NK-92 treated with Interleukin-12 subunit alpha and Interleukin-12 subunit beta, amount 100 ng/mL, for 24 hours (cell line): ENCODE results near the gene NOS3.
"Not testable (repeated sequence)": the region's sequence is repeated elsewhere in the genome, so short reads cannot be mapped to it uniquely, and the experiment has no call there.

Experiments used
- DNase-seq: peaks from one replicate; lab custom pipeline; 2025; lab: John Stamatoyannopoulos, UW

Gene NOS3

GRCh38 chr7:151000897-151001495 lies 10.2 kb downstream of the NOS3 start:
- DNase-seq = no peak

DNA sequence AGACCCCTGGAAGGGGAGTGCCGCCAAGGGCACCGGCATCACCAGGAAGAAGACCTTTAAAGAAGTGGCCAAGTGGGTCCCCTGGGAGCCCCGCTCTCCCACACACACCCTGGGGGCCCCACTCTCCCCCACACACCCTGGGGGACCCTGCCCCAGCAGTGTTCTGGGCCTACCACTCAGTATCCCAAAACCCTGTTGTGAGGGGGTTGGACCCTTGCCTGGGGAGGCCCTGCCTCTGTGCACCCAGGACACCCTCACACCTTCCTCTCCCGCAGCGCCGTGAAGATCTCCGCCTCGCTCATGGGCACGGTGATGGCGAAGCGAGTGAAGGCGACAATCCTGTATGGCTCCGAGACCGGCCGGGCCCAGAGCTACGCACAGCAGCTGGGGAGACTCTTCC lies 10.7 kb downstream of the NOS3 start:
- DNase-seq = no peak

- DNase-seq = no peak
Measured at GRCh38 chr7:151003572-151003971, 12.8 kb downstream of the NOS3 start.

- DNase-seq = no peak
Measured at GRCh38 chr7:151005566-151005965, 14.7 kb downstream of the NOS3 start.

DNA sequence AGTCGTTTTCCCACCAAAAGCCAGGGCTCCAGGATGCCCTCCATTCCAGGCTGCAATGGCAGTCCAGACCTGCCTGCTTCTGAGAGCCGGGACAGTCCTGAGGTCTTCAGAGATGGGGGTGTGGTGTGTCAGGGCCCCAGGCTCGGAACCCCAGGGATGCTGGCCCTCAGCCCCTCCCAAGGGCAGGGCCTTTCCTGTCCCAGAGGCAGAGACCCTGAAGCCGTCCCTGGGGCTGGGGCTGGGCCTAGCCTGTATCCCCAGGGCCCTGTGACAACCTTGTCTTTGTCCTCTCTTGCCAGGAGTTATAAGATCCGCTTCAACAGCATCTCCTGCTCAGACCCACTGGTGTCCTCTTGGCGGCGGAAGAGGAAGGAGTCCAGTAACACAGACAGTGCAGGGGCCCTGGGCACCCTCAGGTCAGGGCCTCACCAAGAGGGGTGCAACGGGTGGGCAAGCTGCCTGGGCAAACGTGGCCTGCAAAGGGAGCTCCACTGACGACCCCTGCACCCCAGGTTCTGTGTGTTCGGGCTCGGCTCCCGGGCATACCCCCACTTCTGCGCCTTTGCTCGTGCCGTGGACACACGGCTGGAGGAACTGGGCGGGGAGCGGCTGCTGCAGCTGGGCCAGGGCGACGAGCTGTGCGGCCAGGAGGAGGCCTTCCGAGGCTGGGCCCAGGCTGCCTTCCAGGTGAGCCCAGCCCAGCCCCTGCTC lies 15.9 kb downstream of the NOS3 start:
- no peak for DNase-seq

DNA sequence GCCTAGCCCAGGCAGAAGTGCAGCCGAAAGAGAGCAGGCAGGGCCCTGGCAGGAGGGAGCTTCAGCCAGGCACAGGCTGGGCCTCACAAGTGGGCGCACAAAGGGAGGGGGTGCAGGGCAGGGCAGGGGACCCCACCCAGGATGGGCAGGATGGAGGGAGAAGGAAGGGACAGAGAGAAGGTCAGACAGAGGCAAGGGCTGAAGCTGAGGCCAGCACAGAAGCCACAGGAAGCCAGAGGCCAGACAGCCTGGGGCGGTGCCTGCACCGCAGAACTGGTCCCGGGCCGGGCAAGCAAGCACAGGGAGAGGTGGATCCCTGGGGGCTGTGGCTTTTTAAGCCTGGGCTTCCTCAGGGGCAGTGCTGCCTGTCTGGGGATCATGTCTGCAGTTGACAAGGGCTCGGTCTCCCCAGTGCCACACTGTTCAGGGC lies 16.7 kb downstream of the NOS3 start:
- DNase-seq = no peak

DNA sequence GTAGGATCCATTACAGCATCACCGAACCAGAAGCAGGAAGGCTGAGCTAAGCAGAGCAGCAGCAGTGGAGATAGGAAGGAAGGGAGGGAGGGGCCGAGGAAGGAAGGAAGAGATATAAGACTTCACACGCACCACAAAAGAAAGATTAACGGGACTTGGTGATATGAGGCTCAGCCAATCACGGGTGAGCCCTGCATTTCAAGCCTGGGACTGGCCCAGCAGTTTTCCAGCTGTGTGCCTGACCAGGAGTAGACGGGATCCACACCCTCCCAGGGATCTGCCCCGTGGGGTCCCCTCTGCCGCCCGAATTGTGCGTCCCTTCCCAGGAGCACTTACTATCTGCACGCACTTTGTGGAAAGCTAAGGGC lies 17.3 kb downstream of the NOS3 start:
- DNase-seq = no peak

DNA sequence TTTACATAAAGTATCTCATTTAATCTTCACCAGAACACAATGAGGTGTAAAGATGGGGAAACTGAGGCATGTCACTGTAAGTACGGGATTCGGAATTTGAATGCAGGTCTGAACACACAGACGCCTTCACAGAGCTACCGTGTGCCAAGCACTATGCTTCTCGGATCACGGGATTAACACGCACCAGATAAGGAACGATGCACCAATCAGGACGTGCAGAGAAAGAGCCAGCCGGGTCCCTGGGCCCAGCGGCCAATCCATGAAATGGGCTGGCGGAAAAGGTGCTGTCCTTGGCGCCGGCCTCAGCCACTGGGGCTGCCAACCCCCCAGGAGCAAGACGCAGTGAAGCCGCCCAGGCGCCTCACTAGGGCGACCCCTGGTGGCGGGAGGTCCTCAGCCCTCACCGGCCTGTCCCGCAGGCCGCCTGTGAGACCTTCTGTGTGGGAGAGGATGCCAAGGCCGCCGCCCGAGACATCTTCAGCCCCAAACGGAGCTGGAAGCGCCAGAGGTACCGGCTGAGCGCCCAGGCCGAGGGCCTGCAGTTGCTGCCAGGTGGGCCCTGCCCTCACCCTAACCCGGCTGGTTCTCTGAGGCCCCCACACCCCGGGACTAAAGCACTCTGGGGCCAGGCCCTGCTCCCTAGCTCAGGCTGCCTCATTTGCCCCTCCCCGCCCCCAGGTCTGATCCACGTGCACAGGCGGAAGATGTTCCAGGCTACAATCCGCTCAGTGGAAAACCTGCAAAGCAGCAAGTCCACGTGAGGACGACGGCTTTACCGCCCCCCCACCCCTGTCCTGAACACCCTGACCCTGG lies 17.9 kb downstream of the NOS3 start:
- DNase-seq = no peak

DNA sequence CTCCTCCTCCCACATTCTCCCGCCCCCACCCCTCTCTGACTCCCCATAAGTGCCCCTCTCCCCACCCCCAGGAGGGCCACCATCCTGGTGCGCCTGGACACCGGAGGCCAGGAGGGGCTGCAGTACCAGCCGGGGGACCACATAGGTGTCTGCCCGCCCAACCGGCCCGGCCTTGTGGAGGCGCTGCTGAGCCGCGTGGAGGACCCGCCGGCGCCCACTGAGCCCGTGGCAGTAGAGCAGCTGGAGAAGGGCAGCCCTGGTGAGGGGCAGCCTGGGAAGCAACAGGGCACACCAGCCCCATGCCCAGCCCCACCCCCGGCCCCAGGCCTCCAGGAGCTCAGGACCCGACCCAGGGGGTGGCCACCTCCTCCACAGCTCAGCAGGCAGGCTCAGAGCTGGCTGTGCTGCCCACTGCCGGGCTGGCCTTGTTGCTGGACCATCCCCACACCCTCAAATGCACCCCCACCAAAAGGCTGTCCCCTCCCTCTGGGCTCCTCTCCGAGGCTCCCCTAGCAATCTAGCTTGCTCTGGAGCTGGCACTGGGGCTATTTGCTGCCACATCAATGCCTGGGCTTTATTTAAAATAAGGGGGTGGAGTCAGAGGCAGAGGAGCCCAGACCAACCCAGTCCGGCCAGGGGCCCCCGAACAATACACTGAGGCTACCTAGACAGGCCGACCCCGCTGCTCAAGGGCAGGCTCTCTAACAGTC lies 18.7 kb downstream of the NOS3 start:
- no peak for DNase-seq

DNA sequence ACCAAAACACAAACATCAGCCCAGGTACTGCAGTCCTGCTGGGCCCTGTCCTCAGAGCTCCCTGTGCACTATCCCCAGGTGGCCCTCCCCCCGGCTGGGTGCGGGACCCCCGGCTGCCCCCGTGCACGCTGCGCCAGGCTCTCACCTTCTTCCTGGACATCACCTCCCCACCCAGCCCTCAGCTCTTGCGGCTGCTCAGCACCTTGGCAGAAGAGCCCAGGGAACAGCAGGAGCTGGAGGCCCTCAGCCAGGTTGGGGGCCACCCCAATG lies 19.2 kb downstream of the NOS3 start:
- no peak for DNase-seq

DNA sequence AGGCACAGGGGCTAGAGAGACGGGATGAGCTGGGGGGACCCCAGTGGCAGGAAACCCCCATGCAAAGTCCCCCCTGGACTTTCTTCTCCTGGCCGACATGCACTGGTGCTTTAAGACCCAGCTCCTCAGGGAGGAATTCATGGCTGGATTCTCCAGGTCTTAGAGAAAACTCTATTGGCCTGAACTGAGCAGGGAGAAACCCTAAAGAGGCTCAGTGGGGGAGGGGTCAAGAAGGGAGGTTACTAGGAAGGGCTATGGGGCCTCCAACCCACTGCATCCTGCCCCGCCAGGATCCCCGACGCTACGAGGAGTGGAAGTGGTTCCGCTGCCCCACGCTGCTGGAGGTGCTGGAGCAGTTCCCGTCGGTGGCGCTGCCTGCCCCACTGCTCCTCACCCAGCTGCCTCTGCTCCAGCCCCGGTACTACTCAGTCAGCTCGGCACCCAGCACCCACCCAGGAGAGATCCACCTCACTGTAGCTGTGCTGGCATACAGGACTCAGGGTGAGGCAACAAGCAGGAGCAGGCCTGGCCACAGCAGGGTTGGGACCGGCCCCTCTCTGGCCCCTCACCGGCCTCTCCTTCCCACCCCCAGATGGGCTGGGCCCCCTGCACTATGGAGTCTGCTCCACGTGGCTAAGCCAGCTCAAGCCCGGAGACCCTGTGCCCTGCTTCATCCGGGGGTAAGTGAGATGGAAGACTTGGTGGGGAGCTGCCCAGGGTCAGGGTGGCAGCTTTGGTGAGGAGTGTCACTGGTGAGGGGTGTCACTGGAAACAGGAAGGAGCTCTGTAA lies 19.7 kb downstream of the NOS3 start:
- DNase-seq = no peak

- DNase-seq = no peak
Measured at GRCh38 chr7:151011097-151011409, 20.2 kb downstream of the NOS3 start.

DNA sequence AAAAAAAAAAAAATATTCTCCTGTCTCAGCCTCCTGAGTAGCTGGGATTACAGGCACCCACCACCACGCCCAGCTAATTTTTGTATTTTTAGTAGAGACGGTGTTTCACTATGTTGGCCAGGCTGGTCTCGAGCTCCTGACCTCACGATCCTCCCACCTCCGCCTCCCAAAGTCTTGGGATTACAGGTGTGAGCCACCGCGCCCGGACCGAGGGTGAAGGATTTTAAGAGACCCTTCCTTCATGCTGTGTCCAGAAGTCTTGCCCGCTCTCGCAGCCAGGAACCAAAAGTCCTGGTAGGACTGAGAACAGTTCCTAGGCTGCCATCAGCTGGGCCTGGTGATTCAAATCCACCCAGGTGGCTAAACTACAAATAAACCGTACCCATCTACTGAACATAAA lies 20.8 kb downstream of the NOS3 start:
- DNase-seq = not testable (repeated sequence)

GRCh38 chr7:151012031-151012692 lies 21.3 kb downstream of the NOS3 start:
- DNase-seq = no peak

DNA sequence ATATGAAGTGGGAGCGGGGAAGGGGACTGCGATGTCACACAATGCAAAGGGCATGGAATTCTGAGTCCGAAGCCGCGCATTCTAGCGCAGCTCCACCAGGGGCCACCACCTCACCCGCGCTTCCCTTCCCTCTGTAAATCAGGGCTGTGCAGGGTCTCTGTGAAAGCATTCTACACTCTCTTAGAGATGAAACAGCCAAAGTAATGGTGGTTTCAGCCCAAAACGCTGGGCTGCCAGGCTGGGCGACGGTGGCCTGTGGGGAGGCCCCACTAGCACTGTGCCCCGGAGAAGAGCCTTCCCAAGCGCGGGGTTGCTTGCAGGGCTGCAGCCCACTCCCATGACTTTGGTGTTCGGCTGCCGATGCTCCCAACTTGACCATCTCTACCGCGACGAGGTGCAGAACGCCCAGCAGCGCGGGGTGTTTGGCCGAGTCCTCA lies 22.1 kb downstream of the NOS3 start:
- no peak for DNase-seq

GRCh38 chr7:151013356-151013732 lies 22.5 kb downstream of the NOS3 start:
- DNase-seq = no peak

GRCh38 chr7:151013733-151014497 lies 23.1 kb downstream of the NOS3 start:
- DNase-seq = no peak

DNA sequence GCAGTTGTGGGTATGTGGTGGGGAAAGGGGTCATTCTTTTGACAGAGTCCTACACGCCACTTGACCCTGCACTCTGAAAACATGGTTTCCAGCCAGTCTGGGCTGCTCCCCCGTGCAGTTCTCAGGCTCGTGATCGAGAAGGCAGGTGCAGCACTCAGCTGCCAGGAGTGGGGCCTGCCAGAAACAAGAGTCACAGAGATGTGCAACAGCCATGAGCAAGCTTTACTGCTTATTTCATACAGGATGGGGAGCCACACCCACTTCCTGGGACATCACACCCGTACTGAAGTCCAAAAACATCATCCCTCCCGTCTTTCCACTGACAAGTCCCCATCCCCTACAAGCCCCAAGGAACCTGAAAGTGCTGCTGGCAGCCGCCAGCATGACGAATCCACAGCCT lies 24.1 kb downstream of the NOS3 start:
- DNase-seq = no peak

GRCh38 chr7:151015967-151016366 lies 25.1 kb downstream of the NOS3 start:
- DNase-seq = no peak

- DNase-seq = no peak
Measured at GRCh38 chr7:151016505-151016904, 25.7 kb downstream of the NOS3 start.

DNA sequence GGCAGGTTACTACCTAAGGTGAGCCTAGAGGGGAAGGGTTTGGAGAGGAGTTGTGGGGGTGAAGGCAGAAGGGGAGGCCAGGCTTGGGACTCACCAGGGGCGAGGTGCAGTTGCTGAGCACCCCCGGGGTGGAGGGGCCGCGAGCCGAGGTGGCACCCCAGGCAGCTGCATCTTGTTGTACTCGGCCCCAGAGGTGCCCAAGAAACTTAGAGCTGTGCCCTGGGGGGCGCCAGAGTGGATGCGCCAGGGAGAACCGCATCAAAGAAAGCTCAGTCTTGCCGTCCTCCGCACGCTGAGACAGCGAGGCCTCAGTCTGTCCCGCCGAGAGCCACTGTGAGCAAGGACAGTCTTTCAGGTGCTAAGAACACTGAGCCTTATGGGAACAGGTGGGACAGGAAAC lies 26.1 kb downstream of the NOS3 start:
- no peak for DNase-seq
